Liver (tissue), 9 donors: ENCODE results near the gene S100A13. TPM values are rescaled to one million over a fixed set of nuclear protein-coding genes. Genes with fewer than 3 reads are reported as not detected.
A peak's percentile ranks its signal among the peaks of the same experiment; 100 is the strongest.

ENCODE experiments used
- DNase-seq: peaks from one replicate; pipeline ENCODE4 v3.0.0-alpha.2; 2017; ENCODE audit warnings: low spot score
- H3K27ac ChIP-seq, 2 donors: one replicate each; pipeline ENCODE4 v1.7.0; 2013; ENCODE audit warnings: inconsistent platforms in 2 of 2, low read length in 2 of 2, control low read depth in 1 of 2, low read depth in 1 of 2, mild to moderate bottlenecking in 1 of 2
- H3K27me3 ChIP-seq, 4 donors: one replicate each; pipeline versions ENCODE4 v1.6.1 to v1.7.0; 2013; ENCODE audit warnings: low read length in 3 of 4, inconsistent platforms in 1 of 4, mild to moderate bottlenecking in 1 of 4, moderate library complexity in 1 of 4; ENCODE audit not compliant: control insufficient read depth in 4 of 4, insufficient read depth in 4 of 4
- H3K36me3 ChIP-seq, 4 donors: one replicate each; pipeline versions ENCODE4 v1.6.1 to v1.7.0; 2013; ENCODE audit warnings: low read length in 3 of 4, mild to moderate bottlenecking in 3 of 4, low read depth in 1 of 4, moderate library complexity in 1 of 4; ENCODE audit not compliant: control insufficient read depth in 4 of 4, insufficient read depth in 3 of 4
- H3K4me1 ChIP-seq, 4 donors: one replicate each; pipeline versions ENCODE4 v1.6.1 to v1.7.0; 2013; ENCODE audit warnings: low read length in 3 of 4, mild to moderate bottlenecking in 3 of 4, moderate library complexity in 1 of 4; ENCODE audit not compliant: control insufficient read depth in 4 of 4, insufficient read depth in 4 of 4
- H3K4me3 ChIP-seq, 3 donors: one replicate each; pipeline versions ENCODE4 v1.6.1 to v1.7.0; 2013; ENCODE audit warnings: low read length in 3 of 3, control low read depth in 1 of 3, low read depth in 1 of 3, mild to moderate bottlenecking in 1 of 3
- H3K9ac ChIP-seq, 2 donors: one replicate each; pipeline ENCODE4 v1.7.0; 2013; ENCODE audit warnings: low read length in 2 of 2, mild to moderate bottlenecking in 2 of 2, moderate library complexity in 2 of 2, control low read depth in 1 of 2, low read depth in 1 of 2
- H3K9me3 ChIP-seq, 4 donors: one replicate each; pipeline versions ENCODE4 v1.6.1 to v1.7.0; 2013; ENCODE audit warnings: low read length in 3 of 4; ENCODE audit not compliant: control insufficient read depth in 4 of 4
- EGR1 ChIP-seq, 2 donors: IDR thresholded peaks; 2 replicates each; pipeline ENCODE4 v1.6.1; 2016 to 2018; ENCODE audit warnings: antibody characterized with exemption in 2 of 2, low read depth in 2 of 2
- FOXA1 ChIP-seq: IDR thresholded peaks from 2 replicates; pipeline ENCODE4 v1.6.1; 2016; ENCODE audit warnings: antibody characterized with exemption
- FOXA2 ChIP-seq: IDR thresholded peaks from 2 replicates; pipeline ENCODE4 v1.6.1; 2016; ENCODE audit warnings: antibody characterized with exemption
- GABPA ChIP-seq, 2 donors: IDR thresholded peaks in 1 of 2; conservative IDR thresholded peaks in 1 of 2; 2 replicates each; pipeline ENCODE4 v1.6.1; 2016; ENCODE audit warnings: antibody characterized with exemption in 2 of 2, mild to moderate bottlenecking in 1 of 2, moderate library complexity in 1 of 2
- HNF4A ChIP-seq, 2 donors: conservative IDR thresholded peaks; 2 replicates each; pipeline ENCODE4 v1.6.1; 2016; ENCODE audit warnings: antibody characterized with exemption in 2 of 2, mild to moderate bottlenecking in 2 of 2
- HNF4G ChIP-seq: IDR thresholded peaks from 2 replicates; pipeline ENCODE4 v1.6.1; 2016; ENCODE audit warnings: antibody characterized with exemption
- JUND ChIP-seq, 2 donors: IDR thresholded peaks; 2 replicates each; pipeline ENCODE4 v1.6.1; 2016; ENCODE audit warnings: antibody characterized with exemption in 2 of 2
- NR2F2 ChIP-seq: IDR thresholded peaks from 2 replicates; pipeline ENCODE4 v1.6.1; 2016; ENCODE audit warnings: antibody characterized with exemption
- RAD21 ChIP-seq, 2 donors: IDR thresholded peaks; 2 replicates each; pipeline ENCODE4 v1.6.1; 2016; ENCODE audit warnings: antibody characterized with exemption in 2 of 2, mild to moderate bottlenecking in 2 of 2
- RXRA ChIP-seq, 2 donors: IDR thresholded peaks; 2 replicates each; pipeline ENCODE4 v1.6.1; 2017 to 2018; ENCODE audit warnings: antibody characterized with exemption in 2 of 2, mild to moderate bottlenecking in 1 of 2
- SP1 ChIP-seq: IDR thresholded peaks from 2 replicates; pipeline ENCODE4 v1.6.1; 2018; ENCODE audit warnings: antibody characterized with exemption, mild to moderate bottlenecking
- TAF1 ChIP-seq: conservative IDR thresholded peaks from 2 replicates; pipeline ENCODE4 v1.6.1; 2016; ENCODE audit warnings: antibody characterized with exemption, mild to moderate bottlenecking
- WGBS: extraction: QIAGEN DNeasy Blood & Tissue Kit; methylation state at CpG from one replicate; pipeline ENCODE4 v1.1.7; 2013; 5-methylcytosine and 5-hydroxymethylcytosine counted together
- polyA plus RNA-seq, 2 donors: library from polyadenylated mRNA; stranded (reverse) in 1 of 2; unstranded in 1 of 2; fragments of 200-250 nt in 1 of 2; fragments of >200 nt in 1 of 2; fragmentation: Nextera tagmentation in 1 of 2; extraction: Ambion mirVana in 1 of 2; gene quantifications; one replicate each; pipeline versions ENCODE4 v1.2.1 to v1.2.3, GENCODE V29; 2013 to 2015
- total RNA-seq, 2 donors: library from RNA; depleted of rRNA; stranded (reverse); fragments of >200 nt; gene quantifications; one replicate each; pipeline ENCODE4 v1.2.3, GENCODE V29; 2014
- TF ChIP-seq, protein P1 (sequence below): IDR thresholded peaks from 2 replicates; pipeline ENCODE4 v1.6.1; 2016; ENCODE audit warnings: antibody characterized with exemption
- TF ChIP-seq, protein P2 (sequence below): IDR thresholded peaks from 2 replicates; pipeline ENCODE4 v1.6.1; 2016; ENCODE audit warnings: antibody characterized with exemption
- TF ChIP-seq, protein P3 (sequence below): IDR thresholded peaks from 2 replicates; pipeline ENCODE4 v1.6.1; 2016; ENCODE audit warnings: antibody characterized with exemption
- TF ChIP-seq, protein P4 (sequence below): fragments of 150-350 bp; IDR thresholded peaks from 2 replicates; pipeline ENCODE4 v1.5.1; 2017; ENCODE audit warnings: improper control_type of control experiment, low read depth, low read length; ENCODE audit not compliant: missing input control
- donor health status: healthy.
- donor health status: healthy.
- donor health status: healthy.
- donor health status: healthy.
- donor health status: healthy.

S100A13 gene
- total and polyA plus RNA-seq, 4 donors: 5.3 to 23.0 (median 15.7) TPM

DNA sequence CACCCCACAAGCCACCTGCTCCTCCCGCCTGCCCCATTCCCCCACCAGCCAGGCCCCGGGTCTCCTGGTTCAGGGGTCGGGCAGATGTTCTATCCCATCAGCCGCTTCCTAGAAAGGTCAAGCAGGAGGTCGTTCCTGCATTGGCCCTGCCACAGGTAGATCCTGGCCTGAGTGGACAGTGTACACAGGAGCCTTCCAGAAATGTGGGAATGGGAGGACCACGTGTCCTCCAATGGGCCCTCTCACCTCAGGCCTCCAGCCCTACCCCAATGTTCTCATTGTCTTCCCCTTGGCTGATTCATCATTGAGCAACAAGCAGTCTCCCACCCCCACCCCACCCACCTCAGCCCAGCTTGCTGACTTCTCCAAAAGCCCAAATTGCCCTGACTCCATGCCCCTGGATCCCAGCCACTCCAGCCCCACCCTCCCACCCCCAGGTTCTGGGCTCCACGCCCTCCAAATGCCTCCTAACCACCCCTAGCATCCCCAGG is 16.4 kb downstream of the S100A13 start:
- Histone ChIP-seq H3K27ac (peak overlapping the region; percentile 94 to 99), H3K9me3 (no peaks in the 10 kb centered on the region), H3K4me3 (no peak overlapping the region), H3K27me3 (no peaks in the 10 kb centered on the region), H3K9ac (no peak overlapping the region), H3K4me1 (peaks cover 15 to 46% (median 34%) of the 10 kb centered on the region in 4 donors), H3K36me3 (peaks cover 0 to 10% (median 5%) of the 10 kb centered on the region in 4 donors)
- TF ChIP-seq FOXA2: no peak
- TF ChIP-seq GABPA (IDR thresholded peaks at IDR 0.05 in 1 of 2, conservative IDR thresholded peaks at IDR 0.05 in 1 of 2): no peak
- no peak for TF ChIP-seq FOXA1
- TF ChIP-seq NR2F2: no peak
- no peak for TF ChIP-seq HNF4G
- TF ChIP-seq, protein P1, sequence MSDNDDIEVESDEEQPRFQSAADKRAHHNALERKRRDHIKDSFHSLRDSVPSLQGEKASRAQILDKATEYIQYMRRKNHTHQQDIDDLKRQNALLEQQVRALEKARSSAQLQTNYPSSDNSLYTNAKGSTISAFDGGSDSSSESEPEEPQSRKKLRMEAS: no peak
- TF ChIP-seq, protein P2, sequence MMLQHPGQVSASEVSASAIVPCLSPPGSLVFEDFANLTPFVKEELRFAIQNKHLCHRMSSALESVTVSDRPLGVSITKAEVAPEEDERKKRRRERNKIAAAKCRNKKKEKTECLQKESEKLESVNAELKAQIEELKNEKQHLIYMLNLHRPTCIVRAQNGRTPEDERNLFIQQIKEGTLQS: no peak
- TF ChIP-seq SP1: no peak
- TF ChIP-seq, protein P3, sequence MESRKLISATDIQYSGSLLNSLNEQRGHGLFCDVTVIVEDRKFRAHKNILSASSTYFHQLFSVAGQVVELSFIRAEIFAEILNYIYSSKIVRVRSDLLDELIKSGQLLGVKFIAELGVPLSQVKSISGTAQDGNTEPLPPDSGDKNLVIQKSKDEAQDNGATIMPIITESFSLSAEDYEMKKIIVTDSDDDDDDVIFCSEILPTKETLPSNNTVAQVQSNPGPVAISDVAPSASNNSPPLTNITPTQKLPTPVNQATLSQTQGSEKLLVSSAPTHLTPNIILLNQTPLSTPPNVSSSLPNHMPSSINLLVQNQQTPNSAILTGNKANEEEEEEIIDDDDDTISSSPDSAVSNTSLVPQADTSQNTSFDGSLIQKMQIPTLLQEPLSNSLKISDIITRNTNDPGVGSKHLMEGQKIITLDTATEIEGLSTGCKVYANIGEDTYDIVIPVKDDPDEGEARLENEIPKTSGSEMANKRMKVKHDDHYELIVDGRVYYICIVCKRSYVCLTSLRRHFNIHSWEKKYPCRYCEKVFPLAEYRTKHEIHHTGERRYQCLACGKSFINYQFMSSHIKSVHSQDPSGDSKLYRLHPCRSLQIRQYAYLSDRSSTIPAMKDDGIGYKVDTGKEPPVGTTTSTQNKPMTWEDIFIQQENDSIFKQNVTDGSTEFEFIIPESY: no peak
- WGBS: 73% methylated on average over 7 of the region's 7 CpGs
- DNase-seq: no peak

DNA sequence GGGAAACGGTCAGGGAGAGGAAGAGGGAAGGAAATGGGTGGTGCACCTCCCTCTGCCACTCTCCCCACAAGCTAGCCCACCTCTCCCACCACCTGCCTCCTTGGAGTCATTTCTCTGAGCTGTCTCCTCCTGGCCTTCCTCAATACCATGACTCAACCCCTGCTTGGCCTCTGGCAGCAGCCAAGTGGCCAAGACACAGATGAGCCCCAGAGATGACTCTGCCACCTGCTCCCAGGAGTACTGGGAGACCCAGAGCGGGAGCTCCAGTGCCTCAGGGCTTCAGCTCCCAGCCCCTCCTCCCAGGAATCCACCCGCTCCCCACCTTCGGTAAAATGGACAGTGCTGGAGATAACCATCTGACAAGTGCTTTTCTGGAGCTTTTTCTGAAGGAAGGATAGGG is 17.0 kb downstream of the S100A13 start:
- H3K27me3 ChIP-seq: no peaks in the 10 kb centered on the region
- no peak overlapping the region for H3K4me3 ChIP-seq
- peaks cover 12 to 42% (median 31%) of the 10 kb centered on the region in 4 donors for H3K4me1 ChIP-seq
- TF ChIP-seq FOXA2: no peak
- TF ChIP-seq, protein P4, sequence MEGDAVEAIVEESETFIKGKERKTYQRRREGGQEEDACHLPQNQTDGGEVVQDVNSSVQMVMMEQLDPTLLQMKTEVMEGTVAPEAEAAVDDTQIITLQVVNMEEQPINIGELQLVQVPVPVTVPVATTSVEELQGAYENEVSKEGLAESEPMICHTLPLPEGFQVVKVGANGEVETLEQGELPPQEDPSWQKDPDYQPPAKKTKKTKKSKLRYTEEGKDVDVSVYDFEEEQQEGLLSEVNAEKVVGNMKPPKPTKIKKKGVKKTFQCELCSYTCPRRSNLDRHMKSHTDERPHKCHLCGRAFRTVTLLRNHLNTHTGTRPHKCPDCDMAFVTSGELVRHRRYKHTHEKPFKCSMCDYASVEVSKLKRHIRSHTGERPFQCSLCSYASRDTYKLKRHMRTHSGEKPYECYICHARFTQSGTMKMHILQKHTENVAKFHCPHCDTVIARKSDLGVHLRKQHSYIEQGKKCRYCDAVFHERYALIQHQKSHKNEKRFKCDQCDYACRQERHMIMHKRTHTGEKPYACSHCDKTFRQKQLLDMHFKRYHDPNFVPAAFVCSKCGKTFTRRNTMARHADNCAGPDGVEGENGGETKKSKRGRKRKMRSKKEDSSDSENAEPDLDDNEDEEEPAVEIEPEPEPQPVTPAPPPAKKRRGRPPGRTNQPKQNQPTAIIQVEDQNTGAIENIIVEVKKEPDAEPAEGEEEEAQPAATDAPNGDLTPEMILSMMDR: no peak
- TF ChIP-seq, protein P2: no peak
- TF ChIP-seq NR2F2: no peak
- TF ChIP-seq SP1: no peak
- WGBS: 76% methylated on average over 4 of the region's 4 CpGs
- no peaks in the 10 kb centered on the region for H3K9me3 ChIP-seq
- H3K9ac ChIP-seq: no peak overlapping the region
- no peak for DNase-seq
- peak overlapping the region; percentile 94 to 99 for H3K27ac ChIP-seq
- H3K36me3 ChIP-seq: peaks cover 0 to 10% (median 5%) of the 10 kb centered on the region in 4 donors

DNA sequence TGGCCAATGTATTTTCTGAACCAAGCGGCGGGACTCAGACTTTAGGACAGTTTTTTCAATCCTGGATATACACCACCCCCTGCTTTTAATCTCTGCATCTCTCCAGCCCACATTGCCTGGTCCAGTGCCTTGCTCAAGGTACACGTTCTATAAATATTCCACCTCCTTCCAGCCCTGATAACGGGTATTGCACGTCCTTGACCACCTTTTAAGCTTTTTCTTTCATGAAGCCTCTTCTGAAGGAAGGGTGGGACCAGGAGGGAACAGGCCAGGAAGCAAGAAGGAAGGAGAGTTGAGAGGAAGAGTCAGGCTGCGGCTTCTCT is 17.8 kb downstream of the S100A13 start:
- peaks cover 12 to 42% (median 31%) of the 10 kb centered on the region in 4 donors for H3K4me1 ChIP-seq
- no peak overlapping the region for H3K4me3 ChIP-seq
- WGBS: 65% methylated on average over 6 of the region's 6 CpGs
- peak overlapping the region in 1 of 2 donors; percentile 61 for H3K9ac ChIP-seq
- no peaks in the 10 kb centered on the region for H3K9me3 ChIP-seq
- H3K27ac ChIP-seq: peak overlapping the region; percentile 94 to 99
- H3K27me3 ChIP-seq: no peaks in the 10 kb centered on the region
- DNase-seq: no peak
- peaks cover 0 to 10% (median 5%) of the 10 kb centered on the region in 4 donors for H3K36me3 ChIP-seq
- TF ChIP-seq, protein P3: no peak
- TF ChIP-seq, protein P4: no peak
- TF ChIP-seq HNF4G: no peak
- no peak for TF ChIP-seq GABPA (IDR thresholded peaks at IDR 0.05 in 1 of 2, conservative IDR thresholded peaks at IDR 0.05 in 1 of 2)
- TF ChIP-seq JUND (IDR thresholded peaks at IDR 0.05): no peak
- TF ChIP-seq TAF1: no peak
- no peak for TF ChIP-seq RAD21 (IDR thresholded peaks at IDR 0.05)
- no peak for TF ChIP-seq SP1
- TF ChIP-seq FOXA2: no peak
- TF ChIP-seq RXRA (IDR thresholded peaks at IDR 0.05): no peak
- no peak for TF ChIP-seq HNF4A (conservative IDR thresholded peaks at IDR 0.05)
- TF ChIP-seq EGR1 (IDR thresholded peaks at IDR 0.05; ENCODE audit: low read depth in 2 of 2): no peak
